ENCODE measurements around the gene POLG2.

GRCh38 chr17:64515419-64515818, 18.6 kb upstream of the POLG2 start:
- TF ChIP-seq, protein P1, sequence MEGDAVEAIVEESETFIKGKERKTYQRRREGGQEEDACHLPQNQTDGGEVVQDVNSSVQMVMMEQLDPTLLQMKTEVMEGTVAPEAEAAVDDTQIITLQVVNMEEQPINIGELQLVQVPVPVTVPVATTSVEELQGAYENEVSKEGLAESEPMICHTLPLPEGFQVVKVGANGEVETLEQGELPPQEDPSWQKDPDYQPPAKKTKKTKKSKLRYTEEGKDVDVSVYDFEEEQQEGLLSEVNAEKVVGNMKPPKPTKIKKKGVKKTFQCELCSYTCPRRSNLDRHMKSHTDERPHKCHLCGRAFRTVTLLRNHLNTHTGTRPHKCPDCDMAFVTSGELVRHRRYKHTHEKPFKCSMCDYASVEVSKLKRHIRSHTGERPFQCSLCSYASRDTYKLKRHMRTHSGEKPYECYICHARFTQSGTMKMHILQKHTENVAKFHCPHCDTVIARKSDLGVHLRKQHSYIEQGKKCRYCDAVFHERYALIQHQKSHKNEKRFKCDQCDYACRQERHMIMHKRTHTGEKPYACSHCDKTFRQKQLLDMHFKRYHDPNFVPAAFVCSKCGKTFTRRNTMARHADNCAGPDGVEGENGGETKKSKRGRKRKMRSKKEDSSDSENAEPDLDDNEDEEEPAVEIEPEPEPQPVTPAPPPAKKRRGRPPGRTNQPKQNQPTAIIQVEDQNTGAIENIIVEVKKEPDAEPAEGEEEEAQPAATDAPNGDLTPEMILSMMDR (IDR thresholded peaks at IDR 0.05; ENCODE audit: low read depth, low read length, poor library complexity, severe bottlenecking), result no peak
- no peak for TF ChIP-seq EZH2phosphoT487 (IDR thresholded peaks at IDR 0.05; ENCODE audit: borderline replicate concordance, low read length)

Measured in DOHH2 (cell line).